ENCODE data around the gene UIMC1.
"Not testable (repeated sequence)": the region's sequence is repeated elsewhere in the genome, so short reads cannot be mapped to it uniquely, and the experiment has no call there.

UIMC1 gene

GRCh38 chr5:176985516-176985915 lies 21.1 kb downstream of the UIMC1 start:
- DNase-seq (ENCODE audit: low read depth) = no peak

GRCh38 chr5:176984176-176984575 lies 22.4 kb downstream of the UIMC1 start:
- H3K4me3 ChIP-seq (ENCODE audit: low read length); DNase-seq (ENCODE audit: low read depth): not testable (repeated sequence)

More at GRCh38 chr5:176985516-176985915, 21.1 kb downstream of the UIMC1 start:
- H3K4me3 ChIP-seq (ENCODE audit: low read length) = no peak overlapping the region
- no peak for TF ChIP-seq CTCF (conservative IDR thresholded peaks at IDR 0.05; ENCODE audit: low read depth, low read length)

GRCh38 chr5:176983593-176983992 lies 23.0 kb downstream of the UIMC1 start:
- H3K4me3 ChIP-seq (ENCODE audit: low read length); DNase-seq (ENCODE audit: low read depth): not testable (repeated sequence)

GRCh38 chr5:176983112-176983511 lies 23.5 kb downstream of the UIMC1 start:
- not testable (repeated sequence) for DNase-seq (ENCODE audit: low read depth); H3K4me3 ChIP-seq (ENCODE audit: low read length)

GRCh38 chr5:176980818-176981217 lies 25.8 kb downstream of the UIMC1 start:
- DNase-seq (ENCODE audit: low read depth) = no peak
- no peak overlapping the region for H3K4me3 ChIP-seq (ENCODE audit: low read length)
- no peak for TF ChIP-seq CTCF (conservative IDR thresholded peaks at IDR 0.05; ENCODE audit: low read depth, low read length)

GRCh38 chr5:176979669-176980068 lies 26.9 kb downstream of the UIMC1 start:
- no peak overlapping the region for H3K4me3 ChIP-seq (ENCODE audit: low read length)
- no peak for DNase-seq (ENCODE audit: low read depth)
- no peak for TF ChIP-seq CTCF (conservative IDR thresholded peaks at IDR 0.05; ENCODE audit: low read depth, low read length)

- no peak for TF ChIP-seq CTCF (conservative IDR thresholded peaks at IDR 0.05; ENCODE audit: low read depth, low read length)
- DNase-seq (ENCODE audit: low read depth) = no peak
- no peak overlapping the region for H3K4me3 ChIP-seq (ENCODE audit: low read length)
These were observed 40.9 kb downstream of the UIMC1 start for GRCh38 chr5:176965633-176966032.

- no peak for DNase-seq (ENCODE audit: low read depth)
- TF ChIP-seq CTCF (conservative IDR thresholded peaks at IDR 0.05; ENCODE audit: low read depth, low read length) = peak; percentile 45
- no peak overlapping the region for H3K4me3 ChIP-seq (ENCODE audit: low read length)
These were observed 47.5 kb downstream of the UIMC1 start for GRCh38 chr5:176959051-176959450.

- DNase-seq (ENCODE audit: low read depth) = no peak
- no peak for TF ChIP-seq CTCF (conservative IDR thresholded peaks at IDR 0.05; ENCODE audit: low read depth, low read length)
- no peak overlapping the region for H3K4me3 ChIP-seq (ENCODE audit: low read length)
These were observed 49.8 kb downstream of the UIMC1 start for GRCh38 chr5:176956756-176957155.

Data from retinal pigment epithelial cell (primary cell).